ENCODE data around the gene LRRC56.
A peak's percentile ranks its signal among the peaks of the same experiment; 100 is the strongest.

The LRRC56 gene

GRCh38 chr11:535519-536454 lies 1.5 kb upstream of the LRRC56 start, which contains the start of gene HRAS:
Gene HRAS (minus strand): TSS chr11:535576.
- DNase-seq, result peak; percentile 93
- in situ Hi-C loops (cut with MboI; ENCODE audit: low pct_unique_long_range_greater_than_20kb, low sequenced_read_pairs), result no loop called here

- DNase-seq, result no peak
- in situ Hi-C loops (cut with MboI; ENCODE audit: low pct_unique_long_range_greater_than_20kb, low sequenced_read_pairs), result no loop called here
These were observed 499 bp downstream of the LRRC56 start for GRCh38 chr11:537622-538430.

GRCh38 chr11:538431-539051 lies 1.2 kb downstream of the LRRC56 start:
- in situ Hi-C loops (cut with MboI; ENCODE audit: low pct_unique_long_range_greater_than_20kb, low sequenced_read_pairs), result no loop called here
- DNase-seq, result no peak

DNA sequence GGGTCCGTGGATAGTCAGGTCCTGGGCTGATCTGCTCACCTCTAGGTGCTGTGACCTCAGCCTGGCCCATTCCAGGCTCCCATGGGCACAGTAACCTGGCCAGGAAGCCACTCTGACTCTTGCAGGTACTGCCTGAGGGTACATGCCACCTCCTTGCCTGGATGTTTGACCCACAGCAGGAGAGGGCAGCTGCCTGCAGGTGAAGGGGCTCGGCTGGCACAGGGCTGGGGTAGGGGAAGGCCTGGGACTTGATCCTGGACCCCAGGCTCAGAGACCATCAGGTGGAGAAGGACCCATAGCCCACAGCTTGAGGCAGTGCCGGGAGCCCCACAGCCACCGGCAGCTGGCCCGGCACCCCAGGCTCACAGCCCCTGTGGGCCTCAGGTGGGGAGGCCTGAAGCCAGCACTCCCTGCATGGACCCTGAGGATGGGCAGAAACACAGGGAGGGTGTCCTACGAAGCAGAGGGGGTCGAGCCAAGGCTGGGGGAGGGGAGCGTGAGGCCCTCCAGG lies 2.7 kb downstream of the LRRC56 start:
- in situ Hi-C loops (cut with MboI; ENCODE audit: low pct_unique_long_range_greater_than_20kb, low sequenced_read_pairs), result no loop called here
- no peak for DNase-seq

DNA sequence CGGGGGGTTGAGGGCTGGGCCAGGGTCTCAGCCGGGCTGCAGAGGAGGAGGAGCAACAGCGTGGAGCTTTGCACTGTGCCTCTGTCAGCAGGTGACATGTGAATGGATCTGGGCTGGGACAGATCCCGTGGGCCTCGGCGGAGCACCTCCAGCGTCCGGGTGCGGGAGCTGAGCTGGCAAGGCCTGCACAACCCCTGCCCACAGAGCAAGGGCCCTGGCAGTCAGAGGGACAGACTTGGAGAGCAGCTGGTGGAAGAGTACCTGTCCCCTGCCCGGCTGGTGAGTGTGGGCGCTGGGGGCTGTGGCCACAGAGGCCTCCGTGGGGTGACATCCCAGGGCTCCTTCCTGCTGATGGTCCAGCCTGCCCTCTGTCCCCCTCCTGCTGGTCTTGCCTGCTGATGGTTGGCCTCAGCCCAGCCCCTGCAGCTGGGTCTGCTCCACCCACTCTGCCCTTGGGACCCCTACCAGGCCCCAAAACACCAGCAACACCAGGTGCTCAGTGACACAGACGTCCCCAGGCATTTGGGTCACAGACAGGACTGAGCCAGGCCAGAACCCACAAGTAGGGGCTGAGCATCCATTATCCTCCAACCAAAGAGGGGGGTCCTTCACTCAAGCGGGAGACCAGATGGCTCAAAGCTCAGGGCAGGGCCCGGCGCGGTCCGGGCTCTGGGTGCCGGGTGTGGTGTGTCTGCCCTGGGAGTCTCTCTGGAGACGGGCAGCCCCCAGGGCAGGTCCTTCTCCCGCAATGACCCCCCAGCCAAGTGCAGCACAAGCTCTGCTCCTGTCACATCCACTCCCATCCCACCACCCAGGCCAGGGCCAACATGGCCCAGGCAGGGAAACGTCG lies 3.5 kb downstream of the LRRC56 start:
- in situ Hi-C loops (cut with MboI; ENCODE audit: low pct_unique_long_range_greater_than_20kb, low sequenced_read_pairs), result no loop called here
- no peak for DNase-seq

GRCh38 chr11:541433-541885 lies 4.1 kb downstream of the LRRC56 start:
- in situ Hi-C loops (cut with MboI; ENCODE audit: low pct_unique_long_range_greater_than_20kb, low sequenced_read_pairs), result no loop called here
- no peak for DNase-seq

DNA sequence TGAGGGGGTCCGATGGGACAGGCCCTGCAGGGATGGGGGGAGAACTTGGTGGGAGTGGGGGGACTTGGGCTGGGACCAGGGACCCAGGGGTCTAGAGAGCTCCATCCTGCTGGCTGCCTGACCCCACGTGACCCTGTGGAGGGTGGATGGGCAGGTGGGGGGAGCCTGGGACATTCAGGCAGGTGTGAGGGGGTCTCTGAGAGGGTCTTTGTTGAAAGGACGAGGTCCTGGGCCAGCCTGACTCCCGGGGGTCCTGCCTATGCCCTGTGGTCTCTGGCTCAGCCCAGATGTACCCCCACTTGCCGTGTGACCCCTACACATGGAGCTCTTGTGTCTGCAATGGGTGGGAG lies 7.5 kb downstream of the LRRC56 start:
- no peak for DNase-seq
- in situ Hi-C loops (cut with MboI; ENCODE audit: low pct_unique_long_range_greater_than_20kb, low sequenced_read_pairs), result no loop called here

GRCh38 chr11:545171-545570 lies 7.8 kb downstream of the LRRC56 start:
- DNase-seq, result no peak
- in situ Hi-C loops (cut with MboI; ENCODE audit: low pct_unique_long_range_greater_than_20kb, low sequenced_read_pairs), result no loop called here

DNA sequence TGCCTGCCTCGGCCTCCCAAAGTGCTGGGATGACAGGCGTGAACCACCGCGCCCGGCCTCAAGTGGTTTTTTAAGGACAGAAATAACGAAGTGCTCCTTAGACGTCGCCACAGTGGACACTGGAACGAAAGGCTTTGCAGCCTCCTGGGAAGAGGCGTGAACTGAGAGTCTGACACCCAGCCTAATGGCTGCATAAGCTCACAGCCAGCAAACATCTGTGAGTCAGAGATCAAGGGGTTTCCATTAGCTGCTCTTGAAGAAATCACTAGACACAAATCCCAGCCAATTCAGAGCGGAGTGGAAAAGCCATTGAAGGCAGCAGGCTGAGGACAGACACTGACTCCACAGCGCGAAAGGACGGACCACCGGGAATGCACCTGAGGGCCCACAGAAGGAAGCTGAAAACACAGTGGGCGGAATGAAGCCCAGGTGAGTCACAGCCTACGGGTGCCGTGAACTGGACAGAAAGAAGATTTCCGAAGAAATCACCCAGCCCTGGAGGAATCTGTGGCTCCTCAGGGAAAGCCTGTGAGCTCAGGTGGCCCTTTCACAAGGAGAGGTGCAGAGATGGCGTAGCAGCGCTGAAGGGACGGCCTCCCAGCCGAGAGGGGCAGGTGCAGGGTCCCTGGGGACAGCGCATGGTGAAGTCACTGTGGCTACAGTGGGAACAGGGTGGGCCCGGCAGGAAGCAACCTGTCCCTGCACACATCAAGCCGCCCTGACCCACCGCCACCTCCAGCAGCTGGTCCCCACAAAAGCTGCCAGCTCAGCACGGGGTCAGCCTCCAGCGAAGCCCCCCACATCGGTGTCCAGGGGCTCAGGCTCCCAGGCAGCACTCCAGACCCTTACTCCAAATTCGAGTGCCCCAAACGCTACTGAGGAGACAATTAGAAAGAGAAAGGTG lies 11.6 kb downstream of the LRRC56 start:
- no peak for DNase-seq
- in situ Hi-C loops (cut with MboI; ENCODE audit: low pct_unique_long_range_greater_than_20kb, low sequenced_read_pairs), result no loop called here

DNA sequence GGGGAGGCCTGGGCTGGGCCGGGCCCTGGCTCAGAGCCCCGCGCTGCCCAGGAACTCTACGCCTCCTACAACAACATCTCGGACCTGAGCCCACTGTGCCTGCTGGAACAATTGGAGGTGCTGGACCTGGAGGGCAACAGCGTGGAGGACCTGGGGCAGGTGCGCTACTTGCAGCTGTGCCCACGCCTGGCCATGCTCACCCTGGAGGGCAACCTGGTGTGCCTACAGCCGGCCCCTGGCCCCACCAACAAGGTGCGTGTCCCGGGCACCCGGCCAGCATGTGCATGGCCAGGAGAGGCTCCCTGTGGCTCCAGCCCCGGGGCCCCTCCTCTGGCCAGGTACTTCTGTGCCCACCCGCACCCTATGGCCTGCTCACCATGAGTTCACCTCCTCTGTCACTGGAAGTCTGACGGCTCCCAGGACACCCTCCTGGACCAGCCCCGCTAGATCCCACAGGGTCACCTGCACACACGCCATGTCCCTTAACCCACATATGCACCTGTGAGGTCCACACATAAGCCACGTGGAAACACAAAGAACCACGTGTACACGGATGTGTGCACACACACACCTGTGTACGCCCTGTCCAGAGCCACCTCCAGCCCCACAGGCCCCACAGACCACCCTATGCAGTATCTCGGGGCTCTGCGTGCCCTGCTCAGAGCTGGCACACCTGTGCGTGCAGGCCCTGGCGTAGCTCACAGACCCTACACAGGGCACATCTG lies 12.9 kb downstream of the LRRC56 start:
- in situ Hi-C loops (cut with MboI; ENCODE audit: low pct_unique_long_range_greater_than_20kb, low sequenced_read_pairs), result no loop called here
- no peak for DNase-seq

- in situ Hi-C loops (cut with MboI; ENCODE audit: low pct_unique_long_range_greater_than_20kb, low sequenced_read_pairs), result no loop called here
- DNase-seq, result no peak
These were observed 13.4 kb downstream of the LRRC56 start for GRCh38 chr11:550746-551085.

- in situ Hi-C loops (cut with MboI; ENCODE audit: low pct_unique_long_range_greater_than_20kb, low sequenced_read_pairs), result no loop called here
- DNase-seq, result no peak
These were observed 13.8 kb downstream of the LRRC56 start for GRCh38 chr11:551131-551530.

- no peak for DNase-seq
- in situ Hi-C loops (cut with MboI; ENCODE audit: low pct_unique_long_range_greater_than_20kb, low sequenced_read_pairs), result no loop called here
These were observed 14.3 kb downstream of the LRRC56 start for GRCh38 chr11:551596-551995.

- in situ Hi-C loops (cut with MboI; ENCODE audit: low pct_unique_long_range_greater_than_20kb, low sequenced_read_pairs), result no loop called here
These were observed 16.0 kb downstream of the LRRC56 start for GRCh38 chr11:553083-553987.

DNA sequence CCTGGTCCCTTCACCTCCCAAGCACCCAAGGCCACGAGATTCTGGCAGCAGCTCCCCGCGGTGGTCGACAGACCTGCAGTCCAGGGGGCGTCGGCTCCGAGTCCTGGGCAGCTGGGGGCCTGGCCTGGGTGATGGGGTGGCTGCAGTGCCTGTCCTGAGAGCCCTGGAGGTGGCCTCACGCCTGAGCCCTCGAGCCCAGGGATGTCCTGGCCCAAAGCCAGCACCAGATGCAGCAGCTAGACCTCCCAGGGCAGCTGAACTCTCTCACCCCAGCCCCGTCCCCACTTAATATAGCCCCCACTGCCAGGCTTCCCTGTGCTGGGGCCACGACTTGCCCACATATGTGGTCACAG lies 16.6 kb downstream of the LRRC56 start:
- in situ Hi-C loops (cut with MboI; ENCODE audit: low pct_unique_long_range_greater_than_20kb, low sequenced_read_pairs), result no loop called here
- no peak for DNase-seq

More at GRCh38 chr11:553083-553987, 16.0 kb downstream of the LRRC56 start:
- no peak for DNase-seq

- DNase-seq, result peak; percentile 86
- in situ Hi-C loops (cut with MboI; ENCODE audit: low pct_unique_long_range_greater_than_20kb, low sequenced_read_pairs), result no loop called here
These were observed 17.3 kb downstream of the LRRC56 start for GRCh38 chr11:554428-555226.

All from KBM-7 (cell line).